HepG2 (cell line): ENCODE results near the gene HECTD4.

Source experiments
- ATF7 ChIP-seq, 2 experiments: fragments of 450-650 bp in 1 of 2; sonication (generic) in 1 of 2; formaldehyde crosslinking in 1 of 2; IDR thresholded peaks; 2 replicates each; pipeline versions ENCODE4 v1.4.0 to v1.6.1; 2016 to 2020; ENCODE audit warnings: antibody characterized with exemption in 1 of 2, mild to moderate bottlenecking in 1 of 2, missing genetic modification reagents in 1 of 2
- CCAR2 ChIP-seq: fragments of 200-400 bp; formaldehyde crosslinking; optimal IDR thresholded peaks from 2 replicates; pipeline ENCODE3; 2018; ENCODE audit warnings: low read depth, mild to moderate bottlenecking, low read length, moderate library complexity
- CEBPB ChIP-seq: IDR thresholded peaks from 2 replicates; pipeline ENCODE4 v1.6.1; 2011; ENCODE audit warnings: low read depth, low read length, improper control_type of control experiment, borderline replicate concordance
- MEIS1 ChIP-seq: sonication (generic); formaldehyde crosslinking; IDR thresholded peaks from 2 replicates; pipeline ENCODE4 v1.9.0; 2021; ENCODE audit warnings: mild to moderate bottlenecking, missing genetic modification reagents, moderate library complexity, borderline replicate concordance
- NR2F6 ChIP-seq, 2 experiments: IDR thresholded peaks; 2 replicates each; pipeline ENCODE4 v1.6.1; 2016; ENCODE audit warnings: antibody characterized with exemption in 1 of 2, mild to moderate bottlenecking in 1 of 2
- PHF8 ChIP-seq: sonication (generic); formaldehyde crosslinking; IDR thresholded peaks from 2 replicates; pipeline ENCODE4 v1.5.0; 2020; ENCODE audit warnings: missing genetic modification reagents
- SNRNP70 ChIP-seq: fragments of 200-400 bp; formaldehyde crosslinking; IDR thresholded peaks from 2 replicates; pipeline ENCODE4 v1.6.1; 2017; ENCODE audit warnings: mild to moderate bottlenecking, low read depth, low read length, moderate library complexity
- ZBTB8A ChIP-seq: sonication (generic); formaldehyde crosslinking; IDR thresholded peaks from 2 replicates; pipeline ENCODE4 v1.4.0; 2020; ENCODE audit warnings: mild to moderate bottlenecking, low read depth, missing genetic modification reagents, borderline replicate concordance
- ZNF121 ChIP-seq: sonication (generic); formaldehyde crosslinking; IDR thresholded peaks from 2 replicates; pipeline ENCODE4 v1.5.0; 2020; ENCODE audit warnings: mild to moderate bottlenecking, missing genetic modification reagents
- ZZZ3 ChIP-seq: sonication (generic); formaldehyde crosslinking; IDR thresholded peaks from 2 replicates; pipeline ENCODE4 v1.4.0; 2020; ENCODE audit warnings: missing genetic modification reagents, mild to moderate bottlenecking, borderline replicate concordance
- TF ChIP-seq, protein P1 (sequence below): IDR thresholded peaks from 2 replicates; pipeline ENCODE4 v1.6.1; 2016; ENCODE audit warnings: low read depth, missing genetic modification reagents, missing compliant biosample characterization
- TF ChIP-seq, protein P2 (sequence below): sonication (generic); formaldehyde crosslinking; IDR thresholded peaks from 2 replicates; pipeline ENCODE4 v1.5.0; 2020; ENCODE audit warnings: mild to moderate bottlenecking, missing genetic modification reagents, moderate library complexity

DNA sequence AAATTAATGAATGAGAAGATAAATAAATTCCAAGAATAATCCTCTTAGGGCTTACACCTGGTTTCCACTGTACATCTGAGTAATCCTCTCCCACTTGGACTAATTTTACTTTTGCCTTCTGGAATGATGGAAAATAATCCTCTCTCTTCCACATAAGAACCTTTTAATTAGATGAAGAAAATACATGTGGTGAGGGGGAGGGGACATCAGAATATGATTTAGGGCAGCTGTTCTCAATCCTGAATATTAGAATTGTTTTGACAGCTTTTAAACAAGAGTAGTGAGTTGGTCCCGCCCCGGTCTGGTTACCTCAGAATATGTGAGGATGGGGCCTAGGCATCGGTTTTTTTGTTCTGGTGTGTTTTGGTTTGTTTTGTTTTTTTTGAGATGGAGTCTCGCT, 51.5 kb downstream of the HECTD4 start:
- TF ChIP-seq SNRNP70 (no peak), NR2F6 (IDR thresholded peaks at IDR 0.05) (no peak), NR2F6 (CRISPR knock-in tag; IDR thresholded peaks at IDR 0.05) (no peak), CCAR2 (no peak), ATF7 (IDR thresholded peaks at IDR 0.05) (no peak), ATF7 (CRISPR knock-in tag; IDR thresholded peaks at IDR 0.05) (no peak), CEBPB (no peak), ZZZ3 (no peak), PHF8 (no peak), ZBTB8A (CRISPR knock-in tag) (no peak), MEIS1 (CRISPR knock-in tag) (no peak), ZNF121 (CRISPR knock-in tag) (no peak)
- TF ChIP-seq, protein P1, sequence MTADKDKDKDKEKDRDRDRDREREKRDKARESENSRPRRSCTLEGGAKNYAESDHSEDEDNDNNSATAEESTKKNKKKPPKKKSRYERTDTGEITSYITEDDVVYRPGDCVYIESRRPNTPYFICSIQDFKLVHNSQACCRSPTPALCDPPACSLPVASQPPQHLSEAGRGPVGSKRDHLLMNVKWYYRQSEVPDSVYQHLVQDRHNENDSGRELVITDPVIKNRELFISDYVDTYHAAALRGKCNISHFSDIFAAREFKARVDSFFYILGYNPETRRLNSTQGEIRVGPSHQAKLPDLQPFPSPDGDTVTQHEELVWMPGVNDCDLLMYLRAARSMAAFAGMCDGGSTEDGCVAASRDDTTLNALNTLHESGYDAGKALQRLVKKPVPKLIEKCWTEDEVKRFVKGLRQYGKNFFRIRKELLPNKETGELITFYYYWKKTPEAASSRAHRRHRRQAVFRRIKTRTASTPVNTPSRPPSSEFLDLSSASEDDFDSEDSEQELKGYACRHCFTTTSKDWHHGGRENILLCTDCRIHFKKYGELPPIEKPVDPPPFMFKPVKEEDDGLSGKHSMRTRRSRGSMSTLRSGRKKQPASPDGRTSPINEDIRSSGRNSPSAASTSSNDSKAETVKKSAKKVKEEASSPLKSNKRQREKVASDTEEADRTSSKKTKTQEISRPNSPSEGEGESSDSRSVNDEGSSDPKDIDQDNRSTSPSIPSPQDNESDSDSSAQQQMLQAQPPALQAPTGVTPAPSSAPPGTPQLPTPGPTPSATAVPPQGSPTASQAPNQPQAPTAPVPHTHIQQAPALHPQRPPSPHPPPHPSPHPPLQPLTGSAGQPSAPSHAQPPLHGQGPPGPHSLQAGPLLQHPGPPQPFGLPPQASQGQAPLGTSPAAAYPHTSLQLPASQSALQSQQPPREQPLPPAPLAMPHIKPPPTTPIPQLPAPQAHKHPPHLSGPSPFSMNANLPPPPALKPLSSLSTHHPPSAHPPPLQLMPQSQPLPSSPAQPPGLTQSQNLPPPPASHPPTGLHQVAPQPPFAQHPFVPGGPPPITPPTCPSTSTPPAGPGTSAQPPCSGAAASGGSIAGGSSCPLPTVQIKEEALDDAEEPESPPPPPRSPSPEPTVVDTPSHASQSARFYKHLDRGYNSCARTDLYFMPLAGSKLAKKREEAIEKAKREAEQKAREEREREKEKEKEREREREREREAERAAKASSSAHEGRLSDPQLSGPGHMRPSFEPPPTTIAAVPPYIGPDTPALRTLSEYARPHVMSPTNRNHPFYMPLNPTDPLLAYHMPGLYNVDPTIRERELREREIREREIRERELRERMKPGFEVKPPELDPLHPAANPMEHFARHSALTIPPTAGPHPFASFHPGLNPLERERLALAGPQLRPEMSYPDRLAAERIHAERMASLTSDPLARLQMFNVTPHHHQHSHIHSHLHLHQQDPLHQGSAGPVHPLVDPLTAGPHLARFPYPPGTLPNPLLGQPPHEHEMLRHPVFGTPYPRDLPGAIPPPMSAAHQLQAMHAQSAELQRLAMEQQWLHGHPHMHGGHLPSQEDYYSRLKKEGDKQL (CRISPR knock-in tag) = no peak
- TF ChIP-seq, protein P2, sequence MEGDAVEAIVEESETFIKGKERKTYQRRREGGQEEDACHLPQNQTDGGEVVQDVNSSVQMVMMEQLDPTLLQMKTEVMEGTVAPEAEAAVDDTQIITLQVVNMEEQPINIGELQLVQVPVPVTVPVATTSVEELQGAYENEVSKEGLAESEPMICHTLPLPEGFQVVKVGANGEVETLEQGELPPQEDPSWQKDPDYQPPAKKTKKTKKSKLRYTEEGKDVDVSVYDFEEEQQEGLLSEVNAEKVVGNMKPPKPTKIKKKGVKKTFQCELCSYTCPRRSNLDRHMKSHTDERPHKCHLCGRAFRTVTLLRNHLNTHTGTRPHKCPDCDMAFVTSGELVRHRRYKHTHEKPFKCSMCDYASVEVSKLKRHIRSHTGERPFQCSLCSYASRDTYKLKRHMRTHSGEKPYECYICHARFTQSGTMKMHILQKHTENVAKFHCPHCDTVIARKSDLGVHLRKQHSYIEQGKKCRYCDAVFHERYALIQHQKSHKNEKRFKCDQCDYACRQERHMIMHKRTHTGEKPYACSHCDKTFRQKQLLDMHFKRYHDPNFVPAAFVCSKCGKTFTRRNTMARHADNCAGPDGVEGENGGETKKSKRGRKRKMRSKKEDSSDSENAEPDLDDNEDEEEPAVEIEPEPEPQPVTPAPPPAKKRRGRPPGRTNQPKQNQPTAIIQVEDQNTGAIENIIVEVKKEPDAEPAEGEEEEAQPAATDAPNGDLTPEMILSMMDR = no peak
